HG03457 (cell line): ENCODE measurements around the gene SOWAHA.
"Not testable (repeated sequence)": the region's sequence is repeated elsewhere in the genome, so short reads cannot be mapped to it uniquely, and the experiment has no call there.

Source experiments
- ATAC-seq: cut with Tn5 transposase; IDR thresholded peaks from one replicate; pipeline ENCODE4 v1.9.1; 2021; ENCODE audit warnings: moderate number of reproducible peaks; ENCODE audit not compliant: unreplicated experiment

SOWAHA gene

DNA sequence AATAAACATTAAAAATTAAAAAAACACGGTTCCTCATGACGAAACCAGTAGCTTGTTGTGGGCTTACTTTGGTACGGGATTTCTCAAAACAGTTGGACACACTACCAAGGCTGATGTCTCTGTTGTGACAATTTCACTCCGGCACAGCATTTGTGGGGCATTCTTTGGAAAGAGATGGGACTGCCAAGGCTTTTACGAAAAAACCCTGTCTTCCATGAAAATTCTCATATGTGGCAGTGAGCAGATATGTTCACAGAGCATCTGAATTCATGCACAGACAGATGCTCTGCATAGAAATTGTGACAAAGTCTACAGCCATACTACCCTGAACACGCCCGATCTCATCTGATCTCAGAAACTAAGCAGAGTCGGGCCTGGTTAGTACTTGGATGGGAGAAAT is 35.2 kb downstream of the SOWAHA start:
- ATAC-seq, result no peak

DNA sequence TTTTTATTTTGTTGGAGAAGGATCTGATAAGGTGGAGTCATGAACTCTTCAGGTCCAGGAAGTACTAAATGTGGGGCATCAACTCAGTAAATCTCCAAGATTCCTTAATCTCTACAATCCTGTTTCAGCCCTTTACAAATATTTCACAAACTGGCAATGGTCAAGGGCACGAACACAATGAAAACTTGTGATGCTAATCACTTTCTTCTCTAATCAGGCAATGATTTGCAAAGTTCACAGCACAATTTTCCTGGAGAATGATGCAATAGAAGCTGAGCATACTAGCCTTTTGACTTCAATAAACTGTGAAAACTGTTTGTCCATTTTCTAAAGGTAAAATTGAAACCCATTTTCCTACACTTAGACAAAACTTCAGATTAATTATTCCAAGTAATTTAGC is 36.2 kb downstream of the SOWAHA start:
- no peak for ATAC-seq

DNA sequence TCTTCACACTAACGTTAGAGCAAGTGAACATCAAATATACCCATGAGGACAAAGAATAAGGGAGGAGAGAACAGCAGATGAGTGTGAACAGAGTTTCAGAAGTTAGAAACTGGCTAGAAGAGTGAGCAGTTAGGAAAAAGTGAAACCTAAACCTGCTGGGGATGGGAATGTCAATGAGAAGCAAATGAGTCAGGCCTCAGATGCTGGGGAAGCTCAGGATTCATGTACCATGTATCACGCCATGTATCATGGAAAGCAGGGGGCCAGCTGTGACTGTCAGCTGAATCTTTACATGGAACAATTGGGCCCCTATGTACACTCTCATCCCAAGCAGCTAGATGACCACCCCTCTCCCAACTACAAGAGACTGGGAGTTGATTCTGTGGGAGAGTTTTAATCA is 37.0 kb downstream of the SOWAHA start:
- no peak for ATAC-seq

DNA sequence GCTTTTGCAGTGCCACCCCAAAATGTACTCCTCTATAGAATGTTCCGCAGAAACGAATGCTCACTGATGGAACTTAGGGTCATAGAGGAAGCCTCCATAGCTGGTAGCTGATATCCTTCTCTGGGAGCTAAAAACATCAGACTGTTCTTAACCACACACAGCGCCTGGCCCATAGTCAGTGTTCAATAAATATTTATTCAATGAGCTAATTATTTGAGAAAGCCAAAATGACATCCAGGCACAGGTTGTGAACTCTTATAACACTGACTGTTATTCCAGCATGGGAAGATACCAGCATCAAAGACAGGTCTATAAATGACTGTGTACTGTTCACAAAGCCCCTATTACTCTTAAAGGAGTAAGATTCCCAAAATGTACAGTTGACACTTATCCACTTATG is 40.2 kb downstream of the SOWAHA start:
- no peak for ATAC-seq

DNA sequence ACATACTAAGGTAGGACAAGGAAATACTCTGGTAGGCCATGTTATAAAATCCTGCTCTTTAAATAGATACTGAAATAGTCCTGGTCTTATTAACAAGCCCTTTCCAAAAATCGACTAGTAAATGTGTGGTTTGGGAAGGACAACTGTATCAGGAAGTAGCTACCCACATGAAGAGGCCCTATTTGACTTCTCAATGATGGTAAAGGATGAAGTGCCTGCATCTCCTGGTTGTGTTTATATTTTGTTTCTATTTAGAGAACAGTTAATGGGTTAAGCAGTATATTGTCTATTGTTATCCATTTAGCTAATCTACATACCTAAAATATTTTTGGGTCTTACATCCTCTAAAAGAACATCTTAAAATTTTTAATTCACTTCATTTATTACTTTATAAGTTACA is 40.7 kb downstream of the SOWAHA start:
- ATAC-seq, result no peak

DNA sequence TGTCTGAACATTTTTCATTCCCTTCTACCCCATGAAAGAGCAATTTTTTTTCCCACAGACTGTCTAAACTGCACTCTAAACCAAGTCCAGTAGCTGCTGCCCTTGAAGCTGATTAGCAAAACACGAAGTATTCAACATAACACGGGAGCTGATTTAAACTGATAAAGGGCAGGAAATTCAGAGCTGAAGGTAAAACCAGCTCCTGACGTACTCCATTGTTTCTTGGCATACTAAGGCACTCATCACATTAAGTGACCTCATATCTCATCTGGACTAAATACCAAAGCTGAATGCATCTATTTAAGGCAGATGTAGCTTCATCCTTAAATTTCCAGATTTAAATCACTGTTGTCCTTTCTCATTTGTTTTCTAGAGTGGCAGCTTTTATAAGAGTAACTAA is 41.2 kb downstream of the SOWAHA start:
- no peak for ATAC-seq

DNA sequence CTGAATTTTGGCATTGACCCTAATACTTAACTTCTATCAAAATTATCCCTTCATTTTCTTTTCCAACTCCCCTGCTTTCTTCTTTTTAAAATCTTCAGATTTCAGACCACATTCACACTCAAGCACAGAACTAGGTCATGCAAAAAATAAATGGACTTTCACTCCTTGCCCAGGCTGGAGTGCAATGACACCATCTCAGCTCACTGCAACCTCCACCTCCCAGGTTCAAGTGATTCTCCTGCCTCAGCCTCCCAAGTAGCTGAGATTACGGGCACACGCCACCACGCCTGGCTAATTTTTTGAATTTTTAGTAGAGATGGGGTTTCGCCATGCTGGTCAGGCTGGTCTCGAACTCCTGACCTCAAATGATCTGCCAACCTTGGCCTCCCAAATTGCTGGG is 41.9 kb downstream of the SOWAHA start:
- ATAC-seq, result not testable (repeated sequence)

DNA sequence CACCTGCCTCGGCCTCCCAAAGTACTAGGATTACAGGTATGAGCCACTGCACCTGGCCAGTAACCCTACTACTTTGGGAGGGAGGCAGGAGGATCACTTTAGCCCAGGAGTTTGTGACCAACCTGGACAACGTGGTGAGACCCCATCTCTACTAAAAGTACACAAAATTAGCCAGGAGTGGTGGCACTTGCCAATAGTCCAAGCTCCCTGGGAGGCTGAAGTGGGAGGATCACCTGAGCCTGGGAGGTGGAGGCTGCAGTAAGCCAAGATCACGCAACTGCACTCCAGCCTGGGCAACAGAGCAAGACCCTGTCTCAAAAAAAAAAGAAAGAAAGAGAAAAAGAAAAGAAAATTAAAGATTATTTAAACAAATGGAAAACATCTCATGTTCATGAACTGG is 42.9 kb downstream of the SOWAHA start:
- no peak for ATAC-seq

DNA sequence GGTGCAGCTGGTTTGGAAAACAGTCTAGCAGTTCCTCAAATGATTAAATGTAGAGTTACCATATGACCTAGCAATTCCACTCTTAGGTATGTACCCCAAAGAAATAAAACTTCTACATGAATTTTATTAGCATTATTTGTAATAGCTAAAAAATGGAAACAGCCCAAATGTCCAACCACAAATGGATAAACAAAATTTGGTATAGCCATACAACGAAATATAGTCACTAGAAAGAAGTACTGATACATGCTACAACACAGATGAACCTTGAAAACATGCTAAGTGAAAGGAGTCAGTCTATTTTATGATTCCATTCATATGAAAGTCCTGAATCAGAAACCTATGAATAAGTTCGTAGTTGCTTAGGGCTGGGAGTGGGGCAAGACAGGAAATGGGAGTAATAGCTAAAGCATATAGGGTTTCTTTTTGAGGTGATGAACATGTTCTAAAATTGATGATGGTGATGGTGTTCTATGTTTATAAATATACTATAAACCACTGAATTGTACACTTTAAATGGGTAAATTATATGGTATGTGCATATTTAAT is 46.9 kb downstream of the SOWAHA start:
- ATAC-seq, result no peak

DNA sequence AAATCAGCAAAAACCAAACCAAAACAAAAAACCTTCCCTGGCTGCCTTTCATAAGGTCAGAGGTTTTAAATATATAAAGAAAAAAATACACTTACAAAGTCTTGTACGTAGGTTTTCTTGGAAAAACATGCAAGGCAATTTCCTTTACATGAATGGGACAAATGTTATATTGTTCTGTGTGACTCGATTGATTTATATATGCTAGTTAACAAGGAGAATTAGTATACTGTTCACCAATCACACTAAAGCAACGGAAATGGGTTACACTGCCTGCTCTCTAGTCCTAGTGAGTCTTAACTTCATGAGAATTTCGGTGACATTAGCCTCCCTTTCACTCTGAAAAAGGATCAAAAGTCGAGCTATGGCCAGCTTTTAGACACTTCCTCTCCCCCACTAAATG is 47.6 kb downstream of the SOWAHA start:
- no peak for ATAC-seq

DNA sequence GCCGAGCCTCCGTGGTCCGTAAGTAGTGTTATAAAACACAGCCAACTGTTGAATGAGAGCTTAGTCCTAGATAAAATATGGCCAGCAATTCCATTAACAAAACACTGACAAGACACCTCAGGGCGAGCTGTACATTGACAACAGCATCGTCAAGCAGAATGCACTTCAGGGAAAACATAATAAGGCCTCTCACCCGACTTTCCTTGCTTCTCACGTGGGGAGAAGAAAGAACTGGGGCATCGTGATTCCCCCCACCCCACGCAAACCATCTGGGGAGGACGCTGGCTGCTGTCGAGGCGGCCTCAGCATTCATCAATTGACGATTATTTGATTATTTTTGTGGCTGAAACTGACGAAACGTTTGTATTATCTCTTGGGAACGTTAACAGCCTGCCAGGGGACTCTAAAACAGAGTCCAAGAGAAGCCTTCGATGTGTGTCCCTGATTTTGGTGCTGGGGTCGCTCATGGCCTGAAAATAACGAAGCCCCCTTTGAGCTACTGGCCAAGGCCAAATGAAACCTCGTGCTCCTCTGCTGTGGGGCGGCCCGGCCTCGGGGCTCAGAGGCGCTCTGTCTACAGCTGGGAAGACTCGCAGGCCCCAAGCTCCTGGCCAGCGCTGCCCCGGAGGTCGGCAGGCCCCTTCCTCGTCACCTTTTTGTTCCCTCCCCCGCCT is 52.7 kb downstream of the SOWAHA start:
- no peak for ATAC-seq
